SK-N-MC (cell line): Measurements from ENCODE around the gene PRSS33.

Source experiments
- DNase-seq: peaks from one replicate; pipeline ENCODE4 v3.0.0-alpha.2; 2011; ENCODE audit warnings: low read depth, low spot score
- H3K27ac ChIP-seq: fragments of 200-600 bp; sonication (generic); 2 replicates; pipeline ENCODE4 v1.5.1; 2016; ENCODE audit warnings: mixed run types
- H3K36me3 ChIP-seq: fragments of 200-600 bp; sonication (generic); 2 replicates; pipeline ENCODE4 v1.6.1; 2017; ENCODE audit warnings: antibody characterized with exemption, low read length, mixed read lengths; ENCODE audit not compliant: insufficient read depth
- H3K4me3 ChIP-seq: fragments of 200-600 bp; sonication (generic); 2 replicates; pipeline ENCODE4 v1.5.1; 2016
- H3K9ac ChIP-seq: fragments of 200-600 bp; sonication (generic); 2 replicates; pipeline ENCODE4 v1.8.0; 2017; ENCODE audit warnings: mixed run types, mixed read lengths; ENCODE audit not compliant: insufficient read length
- H3K9me3 ChIP-seq: fragments of 200-600 bp; sonication (generic); 2 replicates; pipeline ENCODE4 v1.6.1; 2017; ENCODE audit warnings: low read depth, mild to moderate bottlenecking, antibody characterized with exemption, low read length, moderate library complexity, mixed read lengths
- EZH2 ChIP-seq: fragments of 200-600 bp; sonication (generic); IDR thresholded peaks from one replicate; pipeline ENCODE4 v1.6.1; 2017; ENCODE audit warnings: antibody characterized with exemption
- FOXP2 ChIP-seq: optimal IDR thresholded peaks from 2 replicates; pipeline ENCODE3; 2011; ENCODE audit warnings: mild to moderate bottlenecking, moderate library complexity; ENCODE audit not compliant: insufficient read depth; ENCODE audit errors: extremely low read length, control extremely low read depth
- POLR2AphosphoS5 ChIP-seq: IDR thresholded peaks from 2 replicates; pipeline ENCODE4 v1.6.1; 2012; ENCODE audit warnings: mild to moderate bottlenecking, low read depth, low read length, borderline replicate concordance

The PRSS33 gene

GRCh38 chr16:2817340-2818271, 30.2 kb upstream of the PRSS33 start:
- no peak overlapping the region for H3K27ac ChIP-seq
- no peak overlapping the region for H3K4me3 ChIP-seq
- H3K9ac ChIP-seq = no peak overlapping the region
- no peak for TF ChIP-seq POLR2AphosphoS5
- TF ChIP-seq EZH2 = no peak
- TF ChIP-seq FOXP2 = no peak
- DNase-seq = no peak
- H3K36me3 ChIP-seq = no peaks in the 10 kb centered on the region
- H3K9me3 ChIP-seq = no peaks in the 10 kb centered on the region

GRCh38 chr16:2816751-2817339, 29.5 kb upstream of the PRSS33 start, which contains the start of gene PRSS21:
PRSS21 (plus strand) TSS chr16:2817237; CDS start chr16:2817269, 32 bp downstream.
- Histone ChIP-seq H3K27ac (no peak within 1 kb of the TSS), H3K4me3 (no peak within 1 kb of the TSS), H3K36me3 (no peaks in the 10 kb centered on the region), H3K9ac (no peak within 1 kb of the TSS), H3K9me3 (no peaks in the 10 kb centered on the region)
- no peak for DNase-seq
- TF ChIP-seq EZH2 (no peak), FOXP2 (no peak), POLR2AphosphoS5 (no peak)

GRCh38 chr16:2815299-2815771, 28.0 kb upstream of the PRSS33 start:
- no peak overlapping the region for H3K9ac ChIP-seq
- H3K9me3 ChIP-seq = no peaks in the 10 kb centered on the region
- no peak overlapping the region for H3K27ac ChIP-seq
- H3K4me3 ChIP-seq = no peak overlapping the region
- DNase-seq = no peak
- no peak for TF ChIP-seq EZH2
- TF ChIP-seq POLR2AphosphoS5 = no peak
- no peak for TF ChIP-seq FOXP2
- H3K36me3 ChIP-seq = no peaks in the 10 kb centered on the region

GRCh38 chr16:2814551-2815298, 27.4 kb upstream of the PRSS33 start:
- no peaks in the 10 kb centered on the region for H3K36me3 ChIP-seq
- TF ChIP-seq EZH2 (no peak), POLR2AphosphoS5 (no peak), FOXP2 (no peak)
- H3K9ac ChIP-seq = no peak overlapping the region
- no peaks in the 10 kb centered on the region for H3K9me3 ChIP-seq
- no peak for DNase-seq
- no peak overlapping the region for H3K4me3 ChIP-seq
- no peak overlapping the region for H3K27ac ChIP-seq

- TF ChIP-seq EZH2 (no peak), POLR2AphosphoS5 (no peak)
- no peak overlapping the region for H3K4me3 ChIP-seq
- no peak overlapping the region for H3K27ac ChIP-seq
- H3K36me3 ChIP-seq = no peaks in the 10 kb centered on the region
- DNase-seq = no peak
- H3K9ac ChIP-seq = no peak overlapping the region
- no peaks in the 10 kb centered on the region for H3K9me3 ChIP-seq
Measured at GRCh38 chr16:2813771-2814221, 26.4 kb upstream of the PRSS33 start.

GRCh38 chr16:2811703-2812471, 24.5 kb upstream of the PRSS33 start:
- Histone ChIP-seq H3K4me3 (no peak overlapping the region), H3K9ac (no peak overlapping the region), H3K27ac (no peak overlapping the region), H3K9me3 (no peaks in the 10 kb centered on the region), H3K36me3 (no peaks in the 10 kb centered on the region)
- no peak for TF ChIP-seq EZH2
- TF ChIP-seq FOXP2 = no peak
- TF ChIP-seq POLR2AphosphoS5 = no peak
- no peak for DNase-seq

- Histone ChIP-seq H3K4me3 (no peak overlapping the region), H3K36me3 (no peaks in the 10 kb centered on the region), H3K27ac (no peak overlapping the region), H3K9me3 (no peaks in the 10 kb centered on the region), H3K9ac (no peak overlapping the region)
- no peak for TF ChIP-seq EZH2
- TF ChIP-seq POLR2AphosphoS5 = no peak
- TF ChIP-seq FOXP2 = no peak
- DNase-seq = no peak
Measured at GRCh38 chr16:2810651-2811050, 23.3 kb upstream of the PRSS33 start.

GRCh38 chr16:2809149-2809760, 21.9 kb upstream of the PRSS33 start:
- Histone ChIP-seq H3K9me3 (no peaks in the 10 kb centered on the region), H3K36me3 (no peaks in the 10 kb centered on the region), H3K9ac (no peak overlapping the region), H3K4me3 (no peak overlapping the region), H3K27ac (no peak overlapping the region)
- TF ChIP-seq EZH2 (no peak), POLR2AphosphoS5 (no peak), FOXP2 (no peak)
- DNase-seq = no peak
